Nephron (organoid): ENCODE measurements around the gene NTRK1.

Experiments used
- H3K27ac Mint-ChIP-seq, 3 experiments: 2 replicates each; pipeline ENCODE4 v1.8.0; 2020; ENCODE audit warnings: mixed read lengths in 3 of 3, mild to moderate bottlenecking in 2 of 3, moderate library complexity in 1 of 3
- H3K27me3 Mint-ChIP-seq: 2 replicates; pipeline ENCODE4 v1.8.0; 2021; ENCODE audit warnings: low read depth, mild to moderate bottlenecking, moderate library complexity, mixed read lengths
- H3K36me3 Mint-ChIP-seq: 2 replicates; pipeline ENCODE4 v1.8.0; 2020; ENCODE audit warnings: low read depth, mixed read lengths
- H3K4me1 Mint-ChIP-seq: 2 replicates; pipeline ENCODE4 v1.8.0; 2020; ENCODE audit warnings: mixed read lengths
- H3K4me3 Mint-ChIP-seq, 3 experiments: 2 replicates each; pipeline ENCODE4 v1.8.0; 2020; ENCODE audit warnings: mild to moderate bottlenecking in 3 of 3, mixed read lengths in 3 of 3, moderate library complexity in 2 of 3
- H3K9me3 Mint-ChIP-seq: 2 replicates; pipeline ENCODE4 v1.8.0; 2020; ENCODE audit warnings: mixed read lengths
- TF ChIP-seq, protein P1 (sequence below), 3 experiments: fragments of 200-600 bp; sonication (generic); IDR thresholded peaks; one replicate each; pipeline ENCODE4 v1.5.0; 2021; ENCODE audit warnings: antibody characterized with exemption in 3 of 3; ENCODE audit not compliant: unreplicated experiment in 3 of 3

Gene NTRK1

DNA sequence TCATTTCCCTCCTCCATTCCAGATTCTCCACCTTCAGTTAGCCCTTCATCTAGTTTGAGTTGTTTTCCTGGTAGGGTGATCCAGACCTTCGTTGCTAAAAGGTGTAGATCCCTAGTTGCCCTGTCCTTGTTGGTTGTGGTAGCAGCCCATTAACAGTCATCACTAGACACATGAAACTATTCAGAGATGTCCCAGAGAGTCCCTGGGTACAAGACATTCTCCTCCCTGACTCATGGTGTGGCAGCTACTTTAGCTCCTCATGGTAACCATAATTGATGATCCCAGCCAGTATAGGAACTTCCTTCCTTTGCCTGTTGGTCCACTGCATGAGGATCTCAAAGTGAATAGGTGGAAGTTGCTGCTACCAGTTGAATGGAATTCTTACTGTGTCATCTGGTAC, 38.0 kb upstream of the NTRK1 start:
- no peaks in the 10 kb centered on the region for H3K36me3 Mint-ChIP-seq
- peaks cover 8% of the 10 kb centered on the region for H3K9me3 Mint-ChIP-seq
- H3K4me1 Mint-ChIP-seq = peaks cover 8% of the 10 kb centered on the region
- peaks cover 17% of the 10 kb centered on the region for H3K27me3 Mint-ChIP-seq
- TF ChIP-seq, protein P1, sequence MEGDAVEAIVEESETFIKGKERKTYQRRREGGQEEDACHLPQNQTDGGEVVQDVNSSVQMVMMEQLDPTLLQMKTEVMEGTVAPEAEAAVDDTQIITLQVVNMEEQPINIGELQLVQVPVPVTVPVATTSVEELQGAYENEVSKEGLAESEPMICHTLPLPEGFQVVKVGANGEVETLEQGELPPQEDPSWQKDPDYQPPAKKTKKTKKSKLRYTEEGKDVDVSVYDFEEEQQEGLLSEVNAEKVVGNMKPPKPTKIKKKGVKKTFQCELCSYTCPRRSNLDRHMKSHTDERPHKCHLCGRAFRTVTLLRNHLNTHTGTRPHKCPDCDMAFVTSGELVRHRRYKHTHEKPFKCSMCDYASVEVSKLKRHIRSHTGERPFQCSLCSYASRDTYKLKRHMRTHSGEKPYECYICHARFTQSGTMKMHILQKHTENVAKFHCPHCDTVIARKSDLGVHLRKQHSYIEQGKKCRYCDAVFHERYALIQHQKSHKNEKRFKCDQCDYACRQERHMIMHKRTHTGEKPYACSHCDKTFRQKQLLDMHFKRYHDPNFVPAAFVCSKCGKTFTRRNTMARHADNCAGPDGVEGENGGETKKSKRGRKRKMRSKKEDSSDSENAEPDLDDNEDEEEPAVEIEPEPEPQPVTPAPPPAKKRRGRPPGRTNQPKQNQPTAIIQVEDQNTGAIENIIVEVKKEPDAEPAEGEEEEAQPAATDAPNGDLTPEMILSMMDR (IDR thresholded peaks at IDR 0.05; ENCODE audit: unreplicated experiment in 3 of 3) = no peak
- no peak overlapping the region for H3K4me3 Mint-ChIP-seq
- no peak overlapping the region for H3K27ac Mint-ChIP-seq

DNA sequence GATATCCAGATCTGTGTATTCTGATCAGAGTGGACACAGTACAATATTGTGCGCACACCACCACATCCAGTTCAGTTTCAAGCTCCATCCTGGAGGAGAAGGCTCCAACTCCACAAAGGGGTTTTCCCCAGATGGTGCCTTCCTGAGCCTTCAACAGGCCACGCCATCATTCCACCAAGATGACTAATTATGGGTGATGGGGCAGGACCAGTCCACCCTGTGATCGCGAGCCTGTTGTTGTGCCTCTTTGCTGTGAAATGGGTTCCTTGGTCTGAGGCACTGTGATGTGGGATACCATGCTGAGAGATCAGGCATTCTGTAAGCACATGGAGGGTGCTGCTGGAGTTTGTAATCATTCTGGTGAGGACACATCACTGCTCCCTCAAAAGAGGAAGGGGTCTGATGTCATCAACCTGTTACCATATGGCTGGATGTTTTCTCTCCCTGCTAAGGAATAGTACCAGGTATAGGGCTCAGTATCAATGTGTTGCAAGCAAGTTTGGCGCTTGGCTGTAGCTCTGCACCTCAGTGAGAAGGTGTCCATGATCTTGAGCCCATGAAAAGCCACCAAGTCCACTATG, 37.4 kb upstream of the NTRK1 start:
- no peak overlapping the region for H3K4me3 Mint-ChIP-seq
- peaks cover 12% of the 10 kb centered on the region for H3K4me1 Mint-ChIP-seq
- peaks cover 8% of the 10 kb centered on the region for H3K9me3 Mint-ChIP-seq
- no peak overlapping the region for H3K27ac Mint-ChIP-seq
- H3K36me3 Mint-ChIP-seq = no peaks in the 10 kb centered on the region
- H3K27me3 Mint-ChIP-seq = peaks cover 17% of the 10 kb centered on the region
- TF ChIP-seq, protein P1 (IDR thresholded peaks at IDR 0.05; ENCODE audit: unreplicated experiment in 3 of 3) = no peak

DNA sequence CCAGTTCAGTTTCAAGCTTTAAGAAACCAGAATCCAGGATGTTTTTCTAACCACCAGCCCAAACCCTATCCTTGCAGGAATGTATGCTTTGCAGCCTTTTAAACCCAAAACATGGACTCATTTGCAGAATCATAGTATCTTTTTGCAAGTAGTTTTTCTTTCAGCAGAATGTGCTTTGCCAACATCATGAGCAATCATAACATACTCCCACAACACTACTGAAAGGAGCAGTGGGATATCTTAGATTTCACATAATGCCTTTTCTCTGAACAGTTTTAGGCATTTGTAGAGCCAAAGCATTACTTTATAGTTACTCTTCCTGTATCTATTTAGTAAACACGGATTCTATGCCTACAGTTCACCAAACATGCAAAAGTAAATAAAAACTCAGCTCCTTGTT, 34.0 kb upstream of the NTRK1 start:
- H3K4me3 Mint-ChIP-seq = peak overlapping the region in 1 of 3 experiments; percentile 34
- peaks cover 20% of the 10 kb centered on the region for H3K27me3 Mint-ChIP-seq
- H3K9me3 Mint-ChIP-seq = peaks cover 2% of the 10 kb centered on the region
- no peaks in the 10 kb centered on the region for H3K36me3 Mint-ChIP-seq
- peak overlapping the region; percentile 70 to 85 (median 81) for H3K27ac Mint-ChIP-seq
- H3K4me1 Mint-ChIP-seq = peaks cover 13% of the 10 kb centered on the region
- TF ChIP-seq, protein P1 (IDR thresholded peaks at IDR 0.05; ENCODE audit: unreplicated experiment in 3 of 3) = no peak

GRCh38 chr1:156828400-156829124, 32.1 kb upstream of the NTRK1 start:
- H3K27me3 Mint-ChIP-seq = peaks cover 33% of the 10 kb centered on the region
- peaks cover 13% of the 10 kb centered on the region for H3K4me1 Mint-ChIP-seq
- no peaks in the 10 kb centered on the region for H3K36me3 Mint-ChIP-seq
- peak overlapping the region in 1 of 3 experiments; percentile 9 for H3K27ac Mint-ChIP-seq
- TF ChIP-seq, protein P1 (IDR thresholded peaks at IDR 0.05; ENCODE audit: unreplicated experiment in 3 of 3) = no peak
- H3K4me3 Mint-ChIP-seq = no peak overlapping the region
- no peaks in the 10 kb centered on the region for H3K9me3 Mint-ChIP-seq

- H3K9me3 Mint-ChIP-seq = no peaks in the 10 kb centered on the region
- no peak overlapping the region for H3K27ac Mint-ChIP-seq
- H3K4me3 Mint-ChIP-seq = no peak overlapping the region
- TF ChIP-seq, protein P1 (IDR thresholded peaks at IDR 0.05; ENCODE audit: unreplicated experiment in 3 of 3) = no peak
- H3K27me3 Mint-ChIP-seq = peaks cover 64% of the 10 kb centered on the region
- H3K4me1 Mint-ChIP-seq = peaks cover 26% of the 10 kb centered on the region
- no peaks in the 10 kb centered on the region for H3K36me3 Mint-ChIP-seq
Measured at GRCh38 chr1:156832434-156832833, 28.2 kb upstream of the NTRK1 start.

GRCh38 chr1:156833603-156834002, 27.1 kb upstream of the NTRK1 start:
- no peak overlapping the region for H3K27ac Mint-ChIP-seq
- H3K4me3 Mint-ChIP-seq = no peak overlapping the region
- H3K4me1 Mint-ChIP-seq = peaks cover 20% of the 10 kb centered on the region
- H3K27me3 Mint-ChIP-seq = peaks cover 74% of the 10 kb centered on the region
- H3K9me3 Mint-ChIP-seq = no peaks in the 10 kb centered on the region
- TF ChIP-seq, protein P1 (IDR thresholded peaks at IDR 0.05; ENCODE audit: unreplicated experiment in 3 of 3) = no peak
- no peaks in the 10 kb centered on the region for H3K36me3 Mint-ChIP-seq
